Peyer's patch (tissue), 4 donors: ENCODE results near the gene TOX3.

Experiments
- POLR2A ChIP-seq, 2 donors: fragments of 450-650 bp; IDR thresholded peaks; one replicate each; pipeline ENCODE4 v1.5.1; 2017; ENCODE audit warnings: antibody characterized with exemption in 2 of 2, mild to moderate bottlenecking in 2 of 2, moderate library complexity in 2 of 2
- TF ChIP-seq, protein P1 (sequence below), 6 experiments: fragments of 450-650 bp in 4 of 6; fragments of 200-600 bp in 2 of 6; sonication (generic) in 1 of 6; IDR thresholded peaks; one replicate each; pipeline ENCODE4 v1.5.1; 2017 to 2019; ENCODE audit warnings: antibody characterized with exemption in 6 of 6, mild to moderate bottlenecking in 3 of 6, moderate library complexity in 1 of 6

DNA sequence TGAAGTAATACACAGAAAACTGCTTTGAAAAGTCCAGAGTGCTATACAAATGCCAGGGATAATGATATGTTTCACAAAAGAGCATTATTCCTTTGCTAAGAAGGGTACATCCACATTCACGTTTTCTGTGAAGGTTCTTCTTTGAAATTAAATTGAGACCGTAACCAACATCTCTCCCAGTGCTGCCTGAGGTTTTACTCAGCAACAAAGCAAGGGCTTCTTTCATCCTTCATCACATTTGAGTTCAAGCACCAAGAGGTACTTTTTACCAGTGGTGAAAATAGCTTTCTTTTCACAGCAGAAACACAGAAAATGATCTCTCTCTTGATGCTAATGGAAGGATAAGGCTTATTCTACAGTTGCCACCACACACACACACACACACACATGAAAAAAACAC is 113.3 kb downstream of the TOX3 start:
- TF ChIP-seq, protein P1, sequence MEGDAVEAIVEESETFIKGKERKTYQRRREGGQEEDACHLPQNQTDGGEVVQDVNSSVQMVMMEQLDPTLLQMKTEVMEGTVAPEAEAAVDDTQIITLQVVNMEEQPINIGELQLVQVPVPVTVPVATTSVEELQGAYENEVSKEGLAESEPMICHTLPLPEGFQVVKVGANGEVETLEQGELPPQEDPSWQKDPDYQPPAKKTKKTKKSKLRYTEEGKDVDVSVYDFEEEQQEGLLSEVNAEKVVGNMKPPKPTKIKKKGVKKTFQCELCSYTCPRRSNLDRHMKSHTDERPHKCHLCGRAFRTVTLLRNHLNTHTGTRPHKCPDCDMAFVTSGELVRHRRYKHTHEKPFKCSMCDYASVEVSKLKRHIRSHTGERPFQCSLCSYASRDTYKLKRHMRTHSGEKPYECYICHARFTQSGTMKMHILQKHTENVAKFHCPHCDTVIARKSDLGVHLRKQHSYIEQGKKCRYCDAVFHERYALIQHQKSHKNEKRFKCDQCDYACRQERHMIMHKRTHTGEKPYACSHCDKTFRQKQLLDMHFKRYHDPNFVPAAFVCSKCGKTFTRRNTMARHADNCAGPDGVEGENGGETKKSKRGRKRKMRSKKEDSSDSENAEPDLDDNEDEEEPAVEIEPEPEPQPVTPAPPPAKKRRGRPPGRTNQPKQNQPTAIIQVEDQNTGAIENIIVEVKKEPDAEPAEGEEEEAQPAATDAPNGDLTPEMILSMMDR (IDR thresholded peaks at IDR 0.05) = no peak
- TF ChIP-seq POLR2A (IDR thresholded peaks at IDR 0.05) = no peak
